HG03280 (cell line): ENCODE results near the gene ELP1.
A peak's percentile ranks its signal among the peaks of the same experiment; 100 is the strongest.

Source experiments
- ATAC-seq: cut with Tn5 transposase; IDR thresholded peaks from one replicate; pipeline ENCODE4 v1.9.1; 2021; ENCODE audit warnings: mild to moderate bottlenecking, moderate library complexity; ENCODE audit not compliant: unreplicated experiment

Gene ELP1

GRCh38 chr9:108885643-108886348, 48.1 kb downstream of the ELP1 start:
- ATAC-seq = peak; percentile 99

DNA sequence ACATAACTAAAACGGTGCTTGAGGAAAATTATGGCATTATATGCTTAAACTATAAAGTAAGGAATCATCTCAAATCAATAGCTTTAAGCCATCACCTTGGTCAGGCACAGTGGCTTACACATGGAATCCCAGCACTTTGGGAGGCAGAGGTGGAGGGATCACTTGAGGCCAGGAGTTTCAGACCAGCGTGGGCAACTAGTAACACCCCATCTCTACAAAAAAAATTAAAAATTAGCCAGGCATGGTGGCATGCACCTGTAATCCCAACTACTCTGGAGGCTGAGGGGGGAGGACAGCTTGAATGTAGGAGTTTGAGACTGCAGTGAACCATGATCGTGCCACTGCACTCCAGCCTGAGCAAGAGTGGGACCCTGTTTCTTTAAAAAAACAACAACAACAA, 49.2 kb downstream of the ELP1 start:
- no peak for ATAC-seq

- no peak for ATAC-seq
Observed at GRCh38 chr9:108883085-108883484, 50.8 kb downstream of the ELP1 start.

DNA sequence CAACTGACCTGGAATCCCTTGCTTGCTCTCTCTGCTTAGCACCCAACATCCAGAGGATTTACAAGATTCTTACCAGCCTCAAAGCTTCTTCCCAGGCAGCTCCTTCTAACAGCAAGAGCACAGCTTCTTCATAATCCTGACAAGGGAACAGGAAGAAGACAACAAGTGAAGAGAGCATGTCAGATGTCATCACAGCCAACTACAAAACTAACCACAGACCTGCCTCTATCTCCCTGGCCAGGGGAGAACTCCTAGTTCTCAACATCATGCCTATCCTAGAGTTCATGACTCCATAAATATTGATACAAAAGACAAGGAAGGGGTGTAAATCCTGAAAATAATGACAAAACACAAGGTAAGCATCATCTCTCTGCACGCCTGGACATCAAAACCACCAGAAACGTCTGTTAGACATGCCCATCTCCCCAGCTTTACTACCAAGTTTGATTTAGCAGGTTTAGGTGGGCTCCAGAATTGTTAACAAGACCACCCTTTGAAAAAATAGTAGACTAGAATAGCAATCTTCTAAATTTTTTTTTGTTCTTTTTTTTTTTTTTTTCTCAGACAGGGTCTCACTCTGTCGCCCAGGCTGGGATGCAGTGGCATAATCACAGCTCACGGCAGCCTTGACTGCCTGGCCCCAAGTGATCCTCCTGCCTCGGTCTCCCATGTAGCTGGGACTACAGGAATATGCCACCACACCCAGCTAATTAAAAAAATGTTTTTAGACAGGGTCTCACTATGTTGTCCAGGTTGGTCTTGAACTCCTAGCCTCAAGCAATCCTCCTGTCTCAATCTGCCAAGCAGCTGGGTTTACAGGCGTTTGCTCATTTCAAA, 51.7 kb downstream of the ELP1 start:
- ATAC-seq = no peak

DNA sequence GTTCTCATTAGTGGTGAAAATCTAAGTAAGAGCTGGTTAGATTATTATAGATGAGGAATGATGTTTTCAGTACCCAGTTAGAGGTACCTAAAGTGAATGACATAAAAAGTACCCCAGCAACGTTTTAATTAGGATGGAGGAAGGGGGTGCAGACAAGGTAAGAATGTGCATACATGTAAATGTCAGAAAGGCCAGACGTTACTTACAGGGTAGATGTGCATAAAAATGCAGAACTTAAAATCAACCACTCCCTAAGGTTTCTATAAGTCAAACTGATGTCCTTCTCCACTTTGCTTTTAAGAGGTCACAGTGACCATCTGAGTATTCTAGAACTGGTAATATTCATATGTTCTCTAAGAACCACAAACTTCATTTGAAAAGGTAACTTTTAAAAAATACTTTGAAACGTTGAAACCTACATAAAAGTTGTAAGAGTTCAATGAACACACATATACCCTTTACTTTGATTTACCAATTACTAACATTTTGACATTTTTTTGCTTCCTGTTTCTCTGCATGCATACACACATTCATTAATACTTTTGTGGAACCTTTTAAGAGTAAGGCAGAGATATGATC, 53.1 kb downstream of the ELP1 start:
- no peak for ATAC-seq

GRCh38 chr9:108877524-108877923, 56.4 kb downstream of the ELP1 start:
- ATAC-seq = no peak

DNA sequence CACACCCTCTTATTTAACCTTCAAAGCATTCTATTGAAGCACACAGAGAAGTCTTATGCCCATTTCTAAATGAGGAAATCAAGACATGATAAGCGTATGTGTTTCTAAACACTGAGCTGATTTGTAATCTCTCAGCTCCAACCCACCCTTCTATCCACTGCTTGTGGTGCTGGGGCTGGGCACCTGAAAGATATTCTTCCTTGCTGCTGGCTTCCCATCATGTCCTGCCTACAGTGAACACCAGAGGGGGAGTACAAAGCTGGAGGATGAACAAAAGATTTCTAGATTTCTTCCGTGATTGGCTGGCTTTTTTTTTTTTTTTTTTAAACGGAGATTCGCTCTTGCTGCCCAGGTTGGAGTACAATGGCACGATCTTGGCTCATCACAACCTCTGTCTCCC, 57.5 kb downstream of the ELP1 start:
- no peak for ATAC-seq

- no peak for ATAC-seq
Observed at GRCh38 chr9:108874058-108874788, 59.7 kb downstream of the ELP1 start.

GRCh38 chr9:108869092-108869725, 64.7 kb downstream of the ELP1 start:
- ATAC-seq = no peak

DNA sequence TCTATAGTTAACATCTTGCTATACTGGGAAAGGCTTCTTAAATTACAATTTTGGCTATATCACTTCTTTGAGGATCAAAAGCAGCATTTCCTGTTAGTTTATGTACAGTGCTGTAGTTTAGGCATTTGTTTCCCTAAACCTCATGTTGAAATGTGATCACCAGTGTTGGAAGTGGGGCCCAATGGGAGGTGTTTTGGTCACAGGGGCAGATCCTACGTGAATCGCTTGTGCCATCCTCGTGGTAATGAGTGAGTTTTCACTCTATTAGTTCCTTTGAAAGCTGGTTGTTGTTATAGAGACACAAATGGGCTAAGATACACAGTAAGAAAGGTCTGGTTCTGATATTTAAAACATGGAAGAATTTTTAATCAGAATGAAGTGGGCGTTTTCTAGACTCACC, 66.1 kb downstream of the ELP1 start:
- ATAC-seq = no peak

DNA sequence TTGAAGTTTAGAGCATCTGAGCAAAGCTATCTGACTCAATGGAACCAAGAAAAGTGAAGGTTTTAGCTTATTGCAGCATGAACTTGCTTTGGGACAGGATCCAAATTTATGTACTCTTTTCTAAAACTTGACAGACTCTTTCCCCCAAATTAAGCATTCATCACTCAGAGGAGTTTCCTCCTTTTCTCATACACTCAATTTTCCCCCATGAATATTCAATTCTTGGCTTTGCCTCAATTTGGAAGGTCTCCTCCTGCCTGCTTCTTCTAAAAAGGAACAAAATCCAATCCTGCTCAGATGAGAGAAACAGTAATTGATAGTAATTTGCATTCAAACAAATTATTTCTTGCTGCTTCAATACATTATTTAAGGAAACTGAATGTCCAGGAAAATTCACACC, 66.8 kb downstream of the ELP1 start:
- no peak for ATAC-seq

DNA sequence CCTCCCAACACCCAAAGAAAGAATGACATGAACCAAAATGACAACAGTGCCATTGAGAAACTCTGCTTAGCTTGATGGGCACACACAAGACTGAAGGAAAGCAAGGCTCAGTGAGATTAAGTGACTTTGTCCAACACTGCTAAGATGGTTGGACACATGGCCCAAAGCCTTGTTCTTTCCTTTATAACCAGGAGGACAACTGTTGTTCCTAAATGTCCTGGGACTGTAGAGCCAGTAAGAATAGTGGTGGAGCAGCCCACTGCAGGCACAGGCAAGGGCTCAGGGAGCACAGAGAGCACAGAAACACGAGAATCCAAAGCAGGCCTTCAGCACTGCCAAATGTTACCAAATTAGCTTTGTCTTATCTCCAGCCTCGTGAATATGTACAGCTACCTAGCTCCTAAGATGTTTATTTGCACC, 67.9 kb downstream of the ELP1 start:
- no peak for ATAC-seq

GRCh38 chr9:108865037-108865436, 68.9 kb downstream of the ELP1 start:
- ATAC-seq = no peak

DNA sequence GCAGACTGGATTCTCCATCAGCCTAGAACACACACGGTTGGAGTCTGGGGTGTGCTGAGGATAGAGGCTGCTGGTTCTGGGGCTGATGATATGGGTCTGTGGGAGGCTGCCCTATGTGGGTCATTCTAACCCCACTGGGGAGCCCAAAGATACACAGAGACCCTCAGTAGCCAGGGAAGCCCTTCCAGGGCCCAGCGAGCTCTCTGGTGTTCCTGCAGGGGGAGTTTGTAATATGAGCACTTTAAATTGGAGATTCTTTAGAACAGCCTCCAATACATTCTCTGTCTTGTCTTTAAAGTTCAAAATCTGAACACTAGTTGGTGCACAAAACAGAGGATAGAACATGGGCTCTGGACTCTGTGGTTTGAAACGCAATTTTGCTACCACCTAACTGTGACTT, 69.5 kb downstream of the ELP1 start:
- no peak for ATAC-seq

GRCh38 chr9:108863891-108864290, 70.0 kb downstream of the ELP1 start:
- ATAC-seq = no peak

GRCh38 chr9:108861997-108862396, 71.9 kb downstream of the ELP1 start, which contains the start of gene ACTL7A:
Gene ACTL7A, plus strand, starts transcription at chr9:108862266. Its CDS starts 57 bp downstream, at chr9:108862323.
- ATAC-seq = no peak

- ATAC-seq = no peak
Observed at GRCh38 chr9:108861464-108861863, 72.5 kb downstream of the ELP1 start.

- ATAC-seq = no peak
Observed at GRCh38 chr9:108860764-108861163, 73.2 kb downstream of the ELP1 start.

DNA sequence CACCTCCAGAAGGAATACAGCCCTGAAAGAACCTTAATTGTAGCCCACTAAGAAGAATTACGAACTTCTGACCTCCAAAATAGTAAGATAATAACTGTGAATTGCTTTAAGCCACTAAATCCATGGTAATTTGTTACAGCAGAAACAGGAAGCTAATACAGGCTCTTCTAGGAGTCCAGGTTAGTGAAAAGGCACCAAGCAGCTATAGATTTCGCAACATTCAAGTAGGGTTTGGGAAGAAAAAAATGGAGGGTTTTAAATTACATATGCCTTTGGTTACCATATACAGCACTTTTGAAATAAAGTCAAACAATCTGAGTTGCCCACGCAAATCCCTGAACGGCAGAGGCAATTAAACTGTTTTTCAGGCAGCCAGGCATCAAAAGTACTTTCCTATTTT, 73.6 kb downstream of the ELP1 start:
- ATAC-seq = no peak

- ATAC-seq = no peak
Observed at GRCh38 chr9:108859459-108860114, 74.3 kb downstream of the ELP1 start.
